OCI-LY3 (cell line): ENCODE results near the gene SLC25A13.

Source experiments
- H2AFZ ChIP-seq: fragments of 200-600, 300-600 bp; shearing (Covaris generic); 2 replicates; pipeline ENCODE4 v1.6.0; 2014; ENCODE audit warnings: antibody characterized with exemption, low read depth, low read length
- H3K27ac ChIP-seq: fragments of 200-600, 300-600 bp; sonication (generic); 2 replicates; pipeline ENCODE4 v1.5.1; 2014; ENCODE audit warnings: mild to moderate bottlenecking, low read length, moderate library complexity, mixed read lengths
- H3K27me3 ChIP-seq: fragments of 200-600, 300-600 bp; sonication (generic); 2 replicates; pipeline ENCODE4 v1.6.1; 2014; ENCODE audit warnings: low read depth, low read length, mixed read lengths
- H3K36me3 ChIP-seq: fragments of 200-600, 300-600 bp; sonication (generic); replicated peaks from 2 replicates; pipeline ENCODE3; 2014; ENCODE audit warnings: low read depth, low read length, mixed read lengths
- H3K4me1 ChIP-seq: fragments of 300-600, 200-600 bp; sonication (generic); 2 replicates; pipeline ENCODE4 v1.6.1; 2014; ENCODE audit warnings: low read length, mixed read lengths
- H3K4me2 ChIP-seq: fragments of 200-600, 300-600 bp; sonication (generic); 2 replicates; pipeline ENCODE4 v1.6.1; 2014; ENCODE audit warnings: low read length, mixed read lengths
- H3K4me3 ChIP-seq: fragments of 300-600, 200-600 bp; sonication (generic); 2 replicates; pipeline ENCODE4 v1.5.1; 2014; ENCODE audit warnings: antibody characterized with exemption, mild to moderate bottlenecking, low read length, moderate library complexity
- H3K79me2 ChIP-seq: fragments of 300-600, 200-600 bp; shearing (Covaris generic); 2 replicates; pipeline ENCODE4 v1.6.1; 2014; ENCODE audit warnings: mild to moderate bottlenecking, low read length, mixed read lengths
- H3K9ac ChIP-seq: fragments of 300-600, 200-600 bp; shearing (Covaris generic); 2 replicates; pipeline ENCODE4 v1.6.0; 2014; ENCODE audit warnings: mild to moderate bottlenecking, low read length, moderate library complexity
- H3K9me3 ChIP-seq: fragments of 200-600, 300-600 bp; shearing (Covaris generic); 2 replicates; pipeline ENCODE4 v1.6.1; 2014; ENCODE audit warnings: low read length, mixed read lengths; ENCODE audit not compliant: insufficient read depth
- H4K20me1 ChIP-seq: fragments of 200-600, 300-600 bp; sonication (generic); 2 replicates; pipeline ENCODE4 v1.6.1; 2016; ENCODE audit warnings: low read length, mixed read lengths; ENCODE audit not compliant: insufficient read depth
- CTCF ChIP-seq: fragments of 200-600, 300-600 bp; sonication (generic); IDR thresholded peaks from 2 replicates; pipeline ENCODE4 v1.5.1; 2014; ENCODE audit warnings: antibody characterized with exemption, low read length, low read depth
- EZH2phosphoT487 ChIP-seq: fragments of 200-600 bp; shearing (Covaris generic); IDR thresholded peaks from 2 replicates; pipeline ENCODE4 v1.6.1; 2018; ENCODE audit warnings: antibody characterized with exemption, mixed run types, low read depth

The SLC25A13 gene

DNA sequence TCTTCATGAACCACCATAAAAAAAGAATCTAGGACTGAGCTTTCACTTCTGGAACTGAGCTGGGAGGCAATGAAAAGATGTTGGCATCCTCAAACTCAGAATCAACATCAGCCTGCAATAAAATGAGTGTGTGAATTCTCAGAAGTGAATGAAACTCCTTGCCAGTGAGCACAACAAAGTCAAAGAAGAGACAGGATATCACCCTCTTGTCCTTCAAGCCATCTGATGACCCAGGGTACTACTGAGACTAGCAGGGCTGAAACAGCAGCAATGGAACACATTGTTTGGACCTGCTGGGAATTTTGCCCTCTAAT is 13.0 kb downstream of the SLC25A13 start:
- Histone ChIP-seq H3K4me1 (no peaks in the 10 kb centered on the region), H3K4me3 (no peak overlapping the region), H4K20me1 (peaks cover 66% of the 10 kb centered on the region), H3K27ac (no peak overlapping the region), H3K79me2 (peaks cover 95% of the 10 kb centered on the region), H3K9ac (no peak overlapping the region), H3K36me3 (peaks cover 9% of the 10 kb centered on the region), H2AFZ (no peak overlapping the region), H3K27me3 (no peaks in the 10 kb centered on the region), H3K9me3 (no peaks in the 10 kb centered on the region), H3K4me2 (no peak overlapping the region)
- TF ChIP-seq CTCF (no peak), EZH2phosphoT487 (no peak)

GRCh38 chr7:96308253-96308949 is 13.5 kb downstream of the SLC25A13 start:
- Histone ChIP-seq H3K27me3 (no peaks in the 10 kb centered on the region), H3K4me2 (no peak overlapping the region), H3K79me2 (peaks cover 95% of the 10 kb centered on the region), H3K27ac (no peak overlapping the region), H3K4me3 (no peak overlapping the region), H3K4me1 (no peaks in the 10 kb centered on the region), H2AFZ (no peak overlapping the region), H4K20me1 (peaks cover 67% of the 10 kb centered on the region), H3K9ac (no peak overlapping the region), H3K9me3 (no peaks in the 10 kb centered on the region), H3K36me3 (peaks cover 9% of the 10 kb centered on the region)
- no peak for TF ChIP-seq EZH2phosphoT487
- no peak for TF ChIP-seq CTCF

GRCh38 chr7:96306385-96307125 is 15.3 kb downstream of the SLC25A13 start:
- H3K36me3 ChIP-seq: peaks cover 5% of the 10 kb centered on the region
- no peaks in the 10 kb centered on the region for H3K27me3 ChIP-seq
- peaks cover 66% of the 10 kb centered on the region for H4K20me1 ChIP-seq
- no peak overlapping the region for H3K4me3 ChIP-seq
- H3K27ac ChIP-seq: no peak overlapping the region
- no peak overlapping the region for H2AFZ ChIP-seq
- H3K79me2 ChIP-seq: peaks cover 97% of the 10 kb centered on the region
- H3K9me3 ChIP-seq: no peaks in the 10 kb centered on the region
- no peak overlapping the region for H3K9ac ChIP-seq
- H3K4me2 ChIP-seq: no peak overlapping the region
- H3K4me1 ChIP-seq: no peaks in the 10 kb centered on the region
- TF ChIP-seq CTCF (no peak), EZH2phosphoT487 (no peak)

- TF ChIP-seq CTCF (no peak), EZH2phosphoT487 (no peak)
- no peaks in the 10 kb centered on the region for H3K9me3 ChIP-seq
- H3K36me3 ChIP-seq: peaks cover 5% of the 10 kb centered on the region
- H3K27ac ChIP-seq: no peak overlapping the region
- no peak overlapping the region for H3K4me3 ChIP-seq
- peaks cover 96% of the 10 kb centered on the region for H3K79me2 ChIP-seq
- H4K20me1 ChIP-seq: peaks cover 61% of the 10 kb centered on the region
- H2AFZ ChIP-seq: no peak overlapping the region
- no peaks in the 10 kb centered on the region for H3K27me3 ChIP-seq
- H3K4me2 ChIP-seq: no peak overlapping the region
- H3K9ac ChIP-seq: no peak overlapping the region
- peaks cover under 1% of the 10 kb centered on the region; the same call in 1 of the 2 replicates for H3K4me1 ChIP-seq
Measured at GRCh38 chr7:96305915-96306314, 16.0 kb downstream of the SLC25A13 start.
